ENCODE measurements around the gene LCE1B.

DNA sequence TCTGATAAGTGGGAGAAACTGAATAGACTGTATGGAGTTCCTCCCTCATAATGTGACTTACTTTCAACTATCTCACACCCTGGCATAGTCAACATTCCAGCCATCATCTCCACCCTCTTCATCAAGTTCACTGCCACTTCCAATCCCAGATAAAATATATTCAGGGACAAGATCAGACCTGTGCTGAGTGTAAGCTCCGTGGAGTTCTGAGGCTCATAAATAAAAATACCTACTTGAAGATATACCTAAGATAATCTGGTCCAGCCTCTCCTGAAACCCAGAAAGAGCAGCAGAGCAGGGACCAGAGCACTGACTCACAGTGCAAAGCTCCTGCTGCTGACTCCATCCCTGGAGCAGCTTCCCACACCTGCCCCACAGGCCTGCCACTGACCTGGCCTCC, 46.3 kb downstream of the LCE1B start:
- TF ChIP-seq MAX (IDR thresholded peaks at IDR 0.05; ENCODE audit: low read depth, low read length) (no peak), MYC (IDR thresholded peaks at IDR 0.05; ENCODE audit: low read depth, low read length) (no peak), POLR2A (IDR thresholded peaks at IDR 0.05; ENCODE audit: extremely low read depth, insufficient read length) (no peak)
- TF ChIP-seq, protein P1, sequence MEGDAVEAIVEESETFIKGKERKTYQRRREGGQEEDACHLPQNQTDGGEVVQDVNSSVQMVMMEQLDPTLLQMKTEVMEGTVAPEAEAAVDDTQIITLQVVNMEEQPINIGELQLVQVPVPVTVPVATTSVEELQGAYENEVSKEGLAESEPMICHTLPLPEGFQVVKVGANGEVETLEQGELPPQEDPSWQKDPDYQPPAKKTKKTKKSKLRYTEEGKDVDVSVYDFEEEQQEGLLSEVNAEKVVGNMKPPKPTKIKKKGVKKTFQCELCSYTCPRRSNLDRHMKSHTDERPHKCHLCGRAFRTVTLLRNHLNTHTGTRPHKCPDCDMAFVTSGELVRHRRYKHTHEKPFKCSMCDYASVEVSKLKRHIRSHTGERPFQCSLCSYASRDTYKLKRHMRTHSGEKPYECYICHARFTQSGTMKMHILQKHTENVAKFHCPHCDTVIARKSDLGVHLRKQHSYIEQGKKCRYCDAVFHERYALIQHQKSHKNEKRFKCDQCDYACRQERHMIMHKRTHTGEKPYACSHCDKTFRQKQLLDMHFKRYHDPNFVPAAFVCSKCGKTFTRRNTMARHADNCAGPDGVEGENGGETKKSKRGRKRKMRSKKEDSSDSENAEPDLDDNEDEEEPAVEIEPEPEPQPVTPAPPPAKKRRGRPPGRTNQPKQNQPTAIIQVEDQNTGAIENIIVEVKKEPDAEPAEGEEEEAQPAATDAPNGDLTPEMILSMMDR (IDR thresholded peaks at IDR 0.05; ENCODE audit: low read depth, low read length), result no peak

Measured in NB4 (cell line).